HCT116 (cell line): ENCODE data around the gene ACTL10. TPM values are rescaled to one million over a fixed set of nuclear protein-coding genes. Genes with fewer than 3 reads are reported as not detected.

Source experiments
- ATAC-seq: fragments of 200-7000 bp; cut with Tn5 transposase; 2 replicates; pipeline ENCODE4 v1.9.1; 2020; ENCODE audit warnings: mild to moderate bottlenecking, moderate library complexity
- BruUV-seq: library from RNA; stranded (reverse); fragments of 400-500 nt; replicated peaks from 2 replicates; lab custom pipeline; 2021; lab: Mats Ljungman, UMichigan
- CTCF ChIA-PET: fragments of 300-600 bp; sonication (Branson Sonifier 250); formaldehyde crosslinking; loops from one replicate; lab custom pipeline; 2021; ENCODE audit warnings: antibody characterized with exemption; lab: Charles Lee
- POLR2A ChIA-PET: fragments of 300-600, 350-600 bp; sonication (Branson Sonifier 250); formaldehyde crosslinking; loops from one replicate; lab custom pipeline; 2021; ENCODE audit warnings: antibody characterized with exemption; lab: Charles Lee
- RAD21 ChIA-PET, 2 experiments: fragments of 300-600 bp; sonication (Branson Sonifier 250); formaldehyde crosslinking; loops; one replicate each; lab custom pipeline; 2023; ENCODE audit warnings: low total read pairs in 2 of 2; ENCODE audit not compliant: uncharacterized antibody in 2 of 2, unreplicated experiment in 2 of 2, low non-redundant PET in 1 of 2; lab: Charles Lee
- DNase-seq: peaks from one replicate; pipeline ENCODE4 v3.0.0-alpha.2; 2010; ENCODE audit warnings: low read depth, low spot score
- H2AFZ ChIP-seq: fragments of 200-600 bp; shearing (Covaris generic), sonication (generic); 2 replicates; pipeline ENCODE4 v1.6.1; 2017; ENCODE audit warnings: low read depth, mixed run types, mixed read lengths, antibody characterized with exemption, low read length; ENCODE audit not compliant: poor library complexity, severe bottlenecking
- H3K27ac ChIP-seq: 2 replicates; pipeline ENCODE4 v1.5.1; 2012; ENCODE audit warnings: low read depth, low read length
- H3K27me3 ChIP-seq: fragments of 200-600 bp; sonication (generic); 2 replicates; pipeline ENCODE4 v1.6.1; 2016; ENCODE audit warnings: mixed run types, low read length, mixed read lengths; ENCODE audit not compliant: insufficient read depth
- H3K36me3 ChIP-seq, 2 experiments: fragments of 200-500 bp in 1 of 2; fragments of 200-600 bp in 1 of 2; sonication (Bioruptor generic) in 1 of 2; sonication (generic) in 1 of 2; 2 replicates each; pipeline versions ENCODE4 v1.5.1 to v1.6.1; 2014 to 2016; ENCODE audit warnings: low read length in 2 of 2, inconsistent platforms in 1 of 2, mixed read lengths in 1 of 2, mixed run types in 1 of 2; ENCODE audit not compliant: insufficient read depth in 2 of 2, control insufficient read depth in 1 of 2
- H3K4me1 ChIP-seq, 2 experiments: fragments of 200-600 bp in 1 of 2; sonication (generic) in 1 of 2; 2 replicates each; pipeline versions ENCODE4 v1.5.1 to v1.6.1; 2012 to 2017; ENCODE audit warnings: low read length in 2 of 2, inconsistent platforms in 1 of 2, mild to moderate bottlenecking in 1 of 2, mixed read lengths in 1 of 2, mixed run types in 1 of 2, moderate library complexity in 1 of 2; ENCODE audit not compliant: insufficient read depth in 2 of 2, control insufficient read depth in 1 of 2
- H3K4me2 ChIP-seq: fragments of 200-600 bp; sonication (generic); 2 replicates; pipeline ENCODE4 v1.6.1; 2017; ENCODE audit warnings: mixed run types, low read length, mixed read lengths
- H3K4me3 ChIP-seq, 2 experiments: fragments of 200-600 bp in 1 of 2; sonication (generic) in 1 of 2; replicated peaks in 1 of 2; 2 replicates each; pipeline ENCODE4 v1.5.1; 2011 to 2016; ENCODE audit warnings: low read length in 2 of 2, control low read depth in 1 of 2, low read depth in 1 of 2, mild to moderate bottlenecking in 1 of 2, mixed read lengths in 1 of 2, mixed run types in 1 of 2
- H3K79me2 ChIP-seq: fragments of 200-600 bp; sonication (generic); 2 replicates; pipeline ENCODE4 v1.6.1; 2017; ENCODE audit warnings: mild to moderate bottlenecking, mixed run types, low read length, moderate library complexity, mixed read lengths; ENCODE audit not compliant: insufficient read depth
- H3K9ac ChIP-seq: fragments of 200-600 bp; sonication (generic); 2 replicates; pipeline ENCODE4 v1.6.1; 2016; ENCODE audit warnings: low read length, mixed read lengths
- H3K9me2 ChIP-seq: fragments of 200-600 bp; sonication (generic), shearing (Covaris generic); 2 replicates; pipeline ENCODE4 v1.6.1; 2017; ENCODE audit warnings: mixed run types, mild to moderate bottlenecking, moderate library complexity; ENCODE audit not compliant: insufficient read depth
- H3K9me3 ChIP-seq, 2 experiments: fragments of 200-500 bp in 1 of 2; fragments of 200-600 bp in 1 of 2; sonication (Bioruptor generic) in 1 of 2; sonication (generic) in 1 of 2; 2 replicates each; pipeline ENCODE4 v1.6.1; 2014 to 2017; ENCODE audit warnings: low read length in 2 of 2, mixed read lengths in 2 of 2, inconsistent platforms in 1 of 2, low read depth in 1 of 2, mild to moderate bottlenecking in 1 of 2, mixed run types in 1 of 2, moderate library complexity in 1 of 2; ENCODE audit not compliant: control insufficient read depth in 1 of 2, insufficient read depth in 1 of 2
- H4K20me1 ChIP-seq: fragments of 200-600 bp; sonication (generic), shearing (Covaris generic); 2 replicates; pipeline ENCODE4 v1.6.1; 2017; ENCODE audit warnings: mixed run types, mild to moderate bottlenecking, moderate library complexity; ENCODE audit not compliant: insufficient read depth
- ATF3 ChIP-seq: IDR thresholded peaks from 2 replicates; pipeline ENCODE4 v1.6.1; 2012
- CBX3 ChIP-seq: IDR thresholded peaks from 2 replicates; pipeline ENCODE4 v1.6.1; 2012; ENCODE audit warnings: low read depth
- CEBPB ChIP-seq: IDR thresholded peaks from 2 replicates; pipeline ENCODE4 v1.6.1; 2012; ENCODE audit warnings: low read depth
- EGR1 ChIP-seq: IDR thresholded peaks from 2 replicates; pipeline ENCODE4 v1.6.1; 2012; ENCODE audit warnings: low read depth
- ELF1 ChIP-seq: IDR thresholded peaks from 2 replicates; pipeline ENCODE4 v1.6.1; 2012; ENCODE audit warnings: low read depth, borderline replicate concordance
- EZH2 ChIP-seq: fragments of 200-600 bp; sonication (generic); IDR thresholded peaks from 2 replicates; pipeline ENCODE4 v1.6.1; 2017; ENCODE audit warnings: antibody characterized with exemption, mixed run types
- EZH2phosphoT487 ChIP-seq: fragments of 200-600 bp; IDR thresholded peaks from 2 replicates; pipeline ENCODE4 v1.6.1; 2018; ENCODE audit warnings: antibody characterized with exemption, borderline replicate concordance
- FOSL1 ChIP-seq: IDR thresholded peaks from 2 replicates; pipeline ENCODE4 v1.6.1; 2012; ENCODE audit warnings: low read depth
- JUND ChIP-seq: IDR thresholded peaks from 2 replicates; pipeline ENCODE4 v1.6.1; 2012
- POLR2A ChIP-seq: IDR thresholded peaks from 2 replicates; pipeline ENCODE4 v1.7.0; 2011; ENCODE audit warnings: borderline replicate concordance; ENCODE audit not compliant: insufficient read depth, insufficient read length; ENCODE audit errors: extremely low read depth
- POLR2AphosphoS5 ChIP-seq: IDR thresholded peaks from 2 replicates; pipeline ENCODE4 v1.6.1; 2011; ENCODE audit warnings: mild to moderate bottlenecking, low read depth, low read length, moderate library complexity
- RAD21 ChIP-seq: IDR thresholded peaks from 2 replicates; pipeline ENCODE4 v1.6.1; 2012; ENCODE audit warnings: low read depth, mild to moderate bottlenecking
- SIN3A ChIP-seq: IDR thresholded peaks from 2 replicates; pipeline ENCODE4 v1.6.1; 2012; ENCODE audit warnings: low read depth
- SP1 ChIP-seq: IDR thresholded peaks from 2 replicates; pipeline ENCODE4 v1.6.1; 2012; ENCODE audit warnings: low read depth
- SRF ChIP-seq: IDR thresholded peaks from 2 replicates; pipeline ENCODE4 v1.6.1; 2012; ENCODE audit warnings: low read depth
- TCF7L2 ChIP-seq: IDR thresholded peaks from 2 replicates; pipeline ENCODE4 v1.7.0; 2011; ENCODE audit warnings: borderline replicate concordance, inconsistent platforms; ENCODE audit not compliant: insufficient read depth, insufficient read length; ENCODE audit errors: extremely low read depth
- YY1 ChIP-seq: IDR thresholded peaks from 2 replicates; pipeline ENCODE4 v1.6.1; 2011; ENCODE audit warnings: low read length, low read depth, moderate library complexity, mild to moderate bottlenecking; ENCODE audit not compliant: insufficient replicate concordance; ENCODE audit errors: extremely low read depth
- ZFX ChIP-seq: fragments of 450-650 bp; IDR thresholded peaks from 2 replicates; pipeline ENCODE4 v1.6.1; 2017
- ZNF274 ChIP-seq: fragments of 200-500 bp; sonication (Bioruptor generic); IDR thresholded peaks from 2 replicates; pipeline ENCODE4 v1.6.1; 2014; ENCODE audit warnings: mild to moderate bottlenecking, low read depth, low read length, inconsistent platforms
- intact Hi-C: fragments of 100-400 bp; cut with micrococcal nuclease; formaldehyde crosslinking; loops from 2 replicates; pipeline ENCODE4 v1.10.0; 2022
- total RNA-seq: library from RNA; stranded (reverse); gene quantifications from one replicate; pipeline ENCODE4 v1.2.1, GENCODE V29; 2021; ENCODE audit not compliant: unreplicated experiment

Gene ACTL10
- total RNA-seq, 1 experiment from 2014 or later: 0.22 TPM

DNA sequence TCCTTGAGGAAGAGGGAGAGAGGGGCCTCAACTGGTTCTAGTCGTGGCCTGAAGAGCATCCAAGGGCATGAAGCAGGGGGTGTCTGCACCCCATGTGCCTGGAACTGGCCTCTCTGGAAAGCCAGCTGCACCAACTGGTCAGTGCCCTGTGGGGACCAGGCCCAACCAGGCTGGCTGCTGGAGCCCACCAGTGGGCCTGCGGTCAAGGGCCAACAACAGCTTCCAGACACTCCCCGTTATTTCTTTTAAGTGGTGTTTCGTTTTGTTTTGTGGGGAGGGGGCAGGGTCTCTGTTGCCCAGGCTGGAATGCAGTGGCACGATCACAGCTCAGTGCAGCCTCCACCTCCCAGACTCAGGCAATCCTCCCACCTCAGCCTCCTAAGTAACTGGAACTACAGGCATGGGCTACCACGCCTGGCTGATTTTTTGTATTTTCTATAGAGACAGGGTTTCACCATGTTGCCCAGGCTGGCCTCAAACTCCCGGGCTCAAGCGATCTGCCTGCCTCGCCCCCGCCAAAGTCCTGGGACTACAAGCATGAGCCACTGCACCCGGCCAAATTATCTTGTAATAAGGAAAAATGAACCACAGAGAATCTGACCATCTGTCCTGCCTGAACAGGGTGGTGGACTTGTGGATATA, 16.5 kb upstream of the ACTL10 start:
- ChIA-PET RAD21 (no interaction called here), POLR2A (no interaction called here), CTCF (no interaction called here)
- no peak overlapping the region for H3K27ac ChIP-seq
- no peak overlapping the region for H2AFZ ChIP-seq
- no peaks in the 10 kb centered on the region for H3K9me2 ChIP-seq
- peaks cover 0 to 5% of the 10 kb centered on the region in 2 experiments; a peak in 2 of 4 replicates for H3K36me3 ChIP-seq
- no peak for ATAC-seq
- H3K27me3 ChIP-seq: no peaks in the 10 kb centered on the region
- intact Hi-C loops: loop anchor here (5.0 to 10.0 kb wide), 2 partner anchors 133 to 475 kb away; no protein-coding TSS in a partner anchor
- no peaks in the 10 kb centered on the region for H4K20me1 ChIP-seq
- BruUV-seq: no TSS peak
- peaks cover 0 to 16% of the 10 kb centered on the region in 2 experiments; a peak in 1 of 4 replicates for H3K4me1 ChIP-seq
- H3K9ac ChIP-seq: no peak overlapping the region
- no peaks in the 10 kb centered on the region for H3K79me2 ChIP-seq
- TF ChIP-seq JUND (no peak), POLR2AphosphoS5 (no peak), EZH2 (no peak), RAD21 (no peak), ZNF274 (no peak), YY1 (no peak), EZH2phosphoT487 (no peak), SIN3A (no peak), POLR2A (no peak), EGR1 (no peak), CEBPB (no peak), CBX3 (no peak), SRF (no peak), TCF7L2 (no peak), ATF3 (no peak), FOSL1 (no peak), SP1 (no peak), ELF1 (no peak), ZFX (no peak)
- TF ChIP-seq, all 23 proteins: peak for 0
- no peak overlapping the region for H3K4me3 ChIP-seq
- no peaks in the 10 kb centered on the region for H3K9me3 ChIP-seq
- no peak for DNase-seq
- H3K4me2 ChIP-seq: no peak overlapping the region
